G401.6 (cell line): ENCODE results near the gene HUNK.
"Not testable (repeated sequence)": the region's sequence is repeated elsewhere in the genome, so short reads cannot be mapped to it uniquely, and the experiment has no call there.

ENCODE experiments used
- FAIRE-seq: peaks from 2 replicates; lab custom pipeline; 2012; peaks lifted over from hg19 to GRCh38; lab: Jason Lieb, UNC

The HUNK gene

GRCh38 chr21:32001390-32001789 lies 128.6 kb downstream of the HUNK start:
- FAIRE-seq, result no peak

GRCh38 chr21:32003411-32003810 lies 130.6 kb downstream of the HUNK start:
- no peak for FAIRE-seq

- FAIRE-seq, result no peak
Measured at GRCh38 chr21:32004291-32004690, 131.5 kb downstream of the HUNK start.

- no peak for FAIRE-seq
Measured at GRCh38 chr21:32007456-32007855, 134.6 kb downstream of the HUNK start.

- no peak for FAIRE-seq
Measured at GRCh38 chr21:32008714-32009113, 135.9 kb downstream of the HUNK start.

GRCh38 chr21:32009263-32009662 lies 136.4 kb downstream of the HUNK start:
- no peak for FAIRE-seq

GRCh38 chr21:32015461-32016139 lies 142.8 kb downstream of the HUNK start:
- FAIRE-seq, result no peak

- no peak for FAIRE-seq
Measured at GRCh38 chr21:32018381-32018780, 145.6 kb downstream of the HUNK start.

GRCh38 chr21:32020564-32020963 lies 147.7 kb downstream of the HUNK start:
- no peak for FAIRE-seq

GRCh38 chr21:32021319-32021994 lies 148.6 kb downstream of the HUNK start:
- no peak for FAIRE-seq

GRCh38 chr21:32022146-32022545 lies 149.3 kb downstream of the HUNK start:
- FAIRE-seq, result no peak

- FAIRE-seq, result no peak
Measured at GRCh38 chr21:32030146-32030652, 157.4 kb downstream of the HUNK start.

GRCh38 chr21:32034850-32035249 lies 162.0 kb downstream of the HUNK start:
- FAIRE-seq, result no peak

GRCh38 chr21:32035617-32036016 lies 162.8 kb downstream of the HUNK start:
- no peak for FAIRE-seq

- FAIRE-seq, result no peak
Measured at GRCh38 chr21:32036756-32037155, 163.9 kb downstream of the HUNK start.

- FAIRE-seq, result not testable (repeated sequence)
Measured at GRCh38 chr21:32038751-32039150, 165.9 kb downstream of the HUNK start.

GRCh38 chr21:32043458-32043857 lies 170.6 kb downstream of the HUNK start:
- no peak for FAIRE-seq

- no peak for FAIRE-seq
Measured at GRCh38 chr21:32044205-32045180, 171.7 kb downstream of the HUNK start.

- no peak for FAIRE-seq
Measured at GRCh38 chr21:32046191-32046590, 173.4 kb downstream of the HUNK start.

- no peak for FAIRE-seq
Measured at GRCh38 chr21:32048353-32048752, 175.5 kb downstream of the HUNK start.
